ENCODE results near the gene GLE1.
"Not testable (repeated sequence)": the region's sequence is repeated elsewhere in the genome, so short reads cannot be mapped to it uniquely, and the experiment has no call there.

The GLE1 gene

DNA sequence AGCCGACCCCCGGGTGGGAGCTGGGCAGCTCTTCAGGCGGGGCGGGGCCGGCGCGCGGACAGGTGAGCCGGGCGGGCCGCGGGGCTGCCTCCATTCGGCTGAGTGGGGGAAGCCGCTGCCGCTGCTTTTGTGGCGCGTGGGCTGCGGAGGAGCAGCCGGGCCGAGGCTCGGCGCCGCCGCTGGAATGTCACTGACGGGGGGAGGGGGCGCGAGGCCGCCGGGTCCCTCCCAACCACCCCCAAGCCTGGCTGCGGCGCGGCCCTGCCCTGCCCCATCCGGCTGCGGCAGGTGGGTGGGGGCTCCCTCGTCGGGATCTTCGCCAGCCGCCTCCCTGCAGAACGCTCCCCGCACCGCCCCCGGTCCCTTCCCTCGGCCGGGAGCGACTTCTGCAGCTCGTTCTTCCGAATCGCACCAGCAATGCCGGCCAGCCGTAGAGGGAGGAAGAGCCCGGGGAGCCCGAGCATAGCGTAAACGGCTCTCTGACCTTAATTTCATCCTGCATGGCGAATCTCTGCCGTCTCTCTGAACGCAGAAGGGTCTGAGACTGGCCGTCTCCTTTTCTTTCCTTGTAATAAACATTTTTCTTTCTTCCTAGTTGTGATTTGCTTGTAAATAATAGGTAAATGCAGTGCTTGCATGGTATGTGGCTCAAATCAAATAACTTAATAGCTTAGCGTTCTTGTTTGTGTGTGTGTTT, 48.4 kb downstream of the GLE1 start:
- peak; percentile 36 for DNase-seq (ENCODE audit: low read depth)

DNA sequence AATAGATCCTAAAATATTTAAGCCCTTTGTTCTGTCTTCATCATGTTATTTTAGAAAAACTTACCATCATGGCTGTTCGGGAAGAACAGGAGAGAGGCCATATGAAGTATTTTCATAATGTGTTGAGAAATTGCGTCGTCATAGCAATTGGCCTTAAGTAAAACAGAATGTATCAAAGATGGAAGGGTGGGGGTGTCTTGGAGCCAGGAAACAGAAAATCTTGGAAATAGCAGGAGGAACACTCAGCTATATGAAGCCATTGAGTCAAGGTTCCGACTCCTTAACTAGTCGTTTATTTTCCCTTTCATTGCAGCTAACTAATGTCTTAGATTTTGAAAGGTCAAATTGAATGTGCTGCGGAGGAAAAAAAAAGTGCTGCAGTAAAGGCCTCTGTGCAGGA, 49.2 kb downstream of the GLE1 start:
- DNase-seq (ENCODE audit: low read depth), result no peak

DNA sequence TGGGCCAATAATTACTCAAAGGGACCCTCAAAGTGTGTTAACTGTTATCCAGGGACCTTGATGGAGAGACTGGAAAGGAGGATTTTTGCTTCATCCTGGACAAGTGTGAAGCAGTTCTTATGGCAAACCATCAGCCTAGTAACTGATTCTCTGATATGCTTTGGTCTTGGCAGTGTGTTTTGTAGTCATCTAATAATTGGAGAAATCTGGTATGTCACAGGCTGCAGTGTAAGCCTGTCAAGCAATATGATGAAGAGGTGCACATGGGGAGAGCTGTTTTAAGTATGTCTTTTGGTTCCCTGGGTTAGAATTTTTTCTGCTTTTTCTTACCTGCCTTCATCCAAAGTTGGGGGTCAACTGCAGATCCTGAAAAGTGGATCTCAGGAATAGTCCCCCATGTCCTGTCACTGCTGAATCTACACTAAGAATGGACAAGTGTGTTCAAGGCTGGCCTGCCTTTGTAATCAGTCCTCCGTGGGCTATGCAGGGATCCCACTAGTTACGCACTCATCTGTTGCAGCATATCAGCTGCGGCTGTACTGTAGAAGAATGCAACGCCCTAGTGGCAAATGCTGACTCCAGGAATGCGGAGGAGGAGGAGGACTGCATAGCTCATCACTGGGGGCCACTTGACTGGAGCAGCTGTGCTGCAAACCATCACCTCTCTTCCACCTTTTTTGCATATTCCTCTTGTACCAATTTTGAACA, 49.8 kb downstream of the GLE1 start:
- DNase-seq (ENCODE audit: low read depth), result peak; percentile 26

DNA sequence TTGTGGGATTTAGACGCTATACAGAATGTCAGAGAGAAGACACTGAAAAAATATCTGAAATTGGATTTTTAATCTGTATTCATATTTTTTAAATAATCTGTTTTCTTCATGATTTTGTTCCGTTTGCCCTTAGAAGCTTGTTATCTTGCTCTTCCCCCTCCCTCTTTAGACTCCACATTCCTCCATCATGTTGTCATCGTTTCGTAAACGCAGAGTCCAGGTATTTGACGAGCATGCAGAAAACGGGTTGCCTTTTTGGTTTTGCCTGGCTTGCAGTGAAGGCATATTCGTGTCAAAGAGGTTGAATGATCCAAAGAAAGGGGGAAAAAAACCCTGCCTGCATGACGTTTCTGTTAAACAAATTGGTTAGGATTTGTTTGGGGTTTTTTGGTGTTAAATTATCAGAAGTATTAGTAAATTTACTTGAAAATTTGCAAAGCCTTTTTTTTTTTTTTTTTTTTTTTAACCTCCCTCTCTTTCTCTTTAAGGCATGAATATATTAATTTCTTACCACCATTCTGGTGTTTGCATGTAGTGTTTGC, 50.7 kb downstream of the GLE1 start:
- DNase-seq (ENCODE audit: low read depth), result no peak

DNA sequence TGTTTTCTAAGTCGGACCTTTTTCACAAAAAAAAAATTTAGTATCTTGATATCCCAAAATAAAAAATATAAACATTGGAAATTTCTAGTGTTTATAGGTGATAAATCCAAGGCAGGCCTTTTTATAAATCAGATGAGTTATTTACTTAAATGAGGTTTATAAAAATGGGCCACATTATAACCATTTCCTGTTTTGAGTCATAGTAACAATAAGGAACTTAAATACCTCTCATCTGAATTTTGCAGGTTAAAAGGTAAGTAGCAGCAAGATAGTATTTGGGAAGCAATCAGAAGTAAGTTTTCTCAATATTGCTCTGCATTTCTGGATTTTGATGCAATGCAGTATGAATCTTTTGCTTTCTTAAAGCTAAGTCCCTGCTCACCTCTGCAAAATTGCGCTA, 51.8 kb downstream of the GLE1 start:
- no peak for DNase-seq (ENCODE audit: low read depth)

DNA sequence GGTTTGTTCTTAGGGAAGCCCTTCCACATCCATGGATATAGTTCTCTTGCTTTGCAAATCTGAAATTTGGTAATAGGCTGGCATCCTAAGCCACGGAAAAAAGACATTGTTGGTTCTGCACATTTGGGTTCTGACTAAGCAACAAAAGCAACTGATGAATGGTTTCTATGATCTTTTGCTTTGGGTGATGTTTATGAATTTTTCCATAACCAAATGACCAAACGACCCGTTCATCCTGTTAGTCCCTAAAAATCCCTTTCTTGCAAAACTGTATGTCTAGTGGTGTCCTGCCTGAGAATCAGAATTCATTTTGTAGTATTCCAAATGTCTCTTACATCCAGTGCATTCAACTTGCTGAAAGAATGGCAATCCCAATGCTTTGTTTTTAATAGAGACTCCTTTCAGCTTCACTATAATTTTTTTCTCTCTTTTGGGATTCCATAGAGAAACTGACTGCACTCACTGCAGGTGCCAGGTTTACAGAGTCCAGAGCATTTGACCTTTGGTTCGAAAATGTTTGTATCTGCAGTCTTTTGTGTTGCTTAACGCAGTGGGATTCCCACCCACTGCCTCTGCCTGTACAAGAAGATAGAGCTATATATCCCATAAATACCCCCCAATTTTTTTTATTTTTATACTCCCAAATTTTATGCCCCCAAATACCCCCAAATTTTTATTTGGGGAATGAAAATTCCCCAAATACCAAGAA, 52.6 kb downstream of the GLE1 start:
- DNase-seq (ENCODE audit: low read depth), result no peak

DNA sequence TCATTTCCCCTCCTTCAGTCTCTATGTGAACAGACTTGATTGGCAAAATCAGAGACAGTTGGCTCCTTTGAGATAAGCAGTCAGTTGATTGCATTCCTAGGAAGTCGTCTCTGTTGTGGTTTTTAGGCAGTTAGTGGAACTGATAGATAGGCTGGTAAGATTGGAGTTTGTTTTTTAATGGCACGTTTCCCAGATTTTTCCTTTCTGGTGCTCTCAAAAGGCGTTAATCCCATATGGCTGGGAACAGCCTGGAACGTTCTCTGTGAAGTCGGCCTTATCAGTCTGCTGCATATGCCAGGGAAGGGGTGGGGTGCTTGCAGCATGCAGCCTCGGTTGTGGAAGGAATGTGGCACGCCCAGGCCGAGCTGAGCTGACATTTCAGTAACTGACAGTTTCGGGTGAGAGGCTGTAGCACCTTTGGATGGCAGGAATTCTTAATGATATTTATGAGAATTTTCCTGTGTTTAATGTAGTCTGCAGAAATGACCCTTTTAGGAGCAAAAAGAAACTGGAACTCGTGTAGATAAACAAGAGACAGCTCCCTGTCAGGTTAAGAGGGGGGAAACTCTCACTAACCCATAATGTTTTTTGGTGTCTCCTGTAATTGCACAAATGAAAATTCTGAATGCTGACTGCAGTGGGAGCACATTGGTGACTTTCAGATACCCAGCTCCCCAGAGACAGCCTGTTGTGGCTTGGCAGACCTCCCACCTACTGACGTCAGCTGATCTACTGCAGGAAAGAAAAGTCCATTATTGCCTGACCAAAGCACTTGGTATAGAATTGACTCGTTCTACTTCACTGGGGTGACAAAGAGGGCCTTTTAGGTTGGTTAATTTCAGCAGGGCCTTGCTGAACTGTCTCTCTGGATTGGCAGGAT, 54.2 kb downstream of the GLE1 start:
- DNase-seq (ENCODE audit: low read depth), result peak; percentile 30

DNA sequence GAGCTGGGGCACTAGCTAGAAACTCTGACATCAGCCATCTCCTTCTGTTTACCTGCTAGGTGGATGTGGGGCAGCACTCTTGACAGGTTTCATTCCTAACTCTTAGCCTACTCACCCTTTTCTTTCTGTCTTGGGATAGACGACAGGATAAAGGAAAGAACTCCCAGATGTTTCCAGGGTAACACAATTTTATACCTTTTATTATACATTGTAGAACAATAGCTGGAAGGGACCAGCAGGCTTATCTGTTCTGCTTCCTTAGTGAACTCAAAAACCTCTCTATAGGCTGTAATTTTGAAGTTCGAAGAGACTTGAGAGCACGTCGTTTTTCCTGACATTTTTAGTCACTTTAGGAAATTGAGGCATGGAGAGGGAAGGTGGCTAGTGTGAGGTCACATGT, 61.1 kb downstream of the GLE1 start:
- no peak for DNase-seq (ENCODE audit: low read depth)

DNA sequence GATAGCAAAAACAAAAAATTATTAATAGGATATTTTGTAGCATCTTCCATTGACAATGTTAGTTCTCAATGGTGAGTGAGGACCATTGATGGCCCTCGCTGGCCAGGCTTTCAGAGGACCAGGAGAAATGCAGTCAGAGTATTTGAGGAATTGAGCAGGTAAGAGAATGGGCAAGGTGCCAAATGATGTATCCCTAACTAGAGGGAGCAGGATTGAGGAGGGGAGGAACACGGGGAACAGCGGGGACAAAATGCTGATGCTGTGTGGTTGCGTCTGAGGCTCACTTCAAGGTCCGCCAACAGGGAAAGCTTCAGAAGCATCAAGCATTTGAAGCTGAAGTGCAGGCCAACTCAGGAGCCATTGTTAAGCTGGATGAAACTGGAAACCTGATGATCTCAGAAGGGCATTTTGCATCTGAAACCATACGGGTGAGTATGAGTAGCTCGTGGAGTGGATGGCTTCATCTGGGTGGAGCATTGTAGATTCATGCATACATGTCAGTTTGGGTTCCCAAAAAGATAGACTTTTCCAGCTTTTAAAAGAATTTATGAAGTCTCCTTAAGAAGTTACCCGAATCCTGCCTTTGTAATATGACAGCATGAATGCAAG, 64.1 kb downstream of the GLE1 start:
- no peak for DNase-seq (ENCODE audit: low read depth)

DNA sequence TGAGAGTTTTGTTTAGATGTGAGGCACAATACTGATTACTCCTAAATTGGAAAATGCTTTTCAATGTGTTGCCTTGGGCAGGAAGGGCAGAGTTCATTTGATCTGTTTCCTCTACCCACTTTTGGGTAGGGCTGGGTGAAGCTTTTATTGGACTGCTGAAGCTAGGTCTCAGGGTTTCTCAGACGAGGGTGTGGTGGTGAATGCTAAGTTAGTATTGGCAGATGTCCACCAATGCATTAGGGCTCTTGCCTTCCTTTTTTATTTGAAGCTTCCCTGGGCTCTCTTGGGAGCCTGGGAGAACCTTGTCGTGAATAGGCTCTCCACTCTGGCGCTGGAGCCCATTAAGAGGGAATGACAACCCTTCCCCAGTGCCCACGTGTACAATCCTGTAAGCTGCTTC, 71.0 kb downstream of the GLE1 start:
- DNase-seq (ENCODE audit: low read depth), result no peak

DNA sequence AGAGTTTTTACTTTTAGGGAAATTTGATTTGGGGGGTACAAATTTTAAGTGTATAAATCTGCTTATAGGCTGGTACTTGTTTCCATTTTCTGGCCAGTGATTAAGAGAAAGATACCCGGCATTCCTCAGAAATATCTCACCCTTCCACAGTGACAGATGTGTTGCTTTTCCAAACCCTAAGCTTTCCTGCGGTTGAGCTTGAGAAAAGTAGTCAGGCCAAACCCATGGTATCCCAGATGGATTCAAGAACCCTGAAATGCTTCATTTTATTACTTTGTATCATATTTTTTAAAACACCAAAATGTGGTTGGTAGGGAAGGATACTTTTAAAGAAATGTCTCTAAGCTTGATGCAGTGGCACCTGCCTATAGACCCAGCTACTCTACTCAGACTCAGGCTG, 71.4 kb downstream of the GLE1 start:
- DNase-seq (ENCODE audit: low read depth), result no peak

DNA sequence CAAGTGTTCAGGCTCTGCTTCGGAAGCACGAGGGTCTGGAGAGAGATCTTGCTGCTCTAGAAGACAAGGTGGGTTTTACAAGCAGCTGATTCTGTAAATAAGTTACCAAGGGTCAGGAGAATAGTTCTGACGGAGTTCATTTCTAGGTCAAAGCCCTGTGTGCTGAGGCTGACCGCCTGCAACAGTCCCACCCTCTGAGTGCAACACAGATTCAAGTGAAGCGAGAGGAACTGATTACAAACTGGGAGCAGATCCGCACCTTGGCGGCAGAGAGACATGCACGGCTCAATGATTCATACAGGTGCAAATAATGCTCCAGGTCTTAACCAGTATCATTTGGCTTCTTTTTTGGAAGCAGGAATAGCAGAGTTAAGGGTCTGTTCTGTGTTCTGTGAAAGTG, 72.7 kb downstream of the GLE1 start:
- no peak for DNase-seq (ENCODE audit: low read depth)

DNA sequence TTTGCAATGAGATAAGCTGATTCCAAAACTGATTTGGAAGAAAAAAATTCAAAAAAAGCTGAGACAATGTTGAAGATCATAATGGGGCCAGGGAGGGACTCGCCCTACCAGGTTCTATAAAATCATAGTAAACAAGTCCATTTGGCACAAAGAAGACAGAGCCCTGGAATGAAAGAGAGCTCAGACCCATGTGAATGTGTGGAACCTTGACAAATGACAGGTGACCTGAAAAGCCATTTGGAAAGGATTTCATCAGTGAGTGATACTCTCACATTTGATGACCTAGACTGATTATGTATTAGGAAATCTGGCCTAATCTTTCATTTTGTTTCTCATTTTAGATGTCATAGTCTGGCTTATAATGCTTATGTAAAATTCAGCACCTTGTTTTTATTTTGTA, 74.7 kb downstream of the GLE1 start:
- no peak for DNase-seq (ENCODE audit: low read depth)

DNA sequence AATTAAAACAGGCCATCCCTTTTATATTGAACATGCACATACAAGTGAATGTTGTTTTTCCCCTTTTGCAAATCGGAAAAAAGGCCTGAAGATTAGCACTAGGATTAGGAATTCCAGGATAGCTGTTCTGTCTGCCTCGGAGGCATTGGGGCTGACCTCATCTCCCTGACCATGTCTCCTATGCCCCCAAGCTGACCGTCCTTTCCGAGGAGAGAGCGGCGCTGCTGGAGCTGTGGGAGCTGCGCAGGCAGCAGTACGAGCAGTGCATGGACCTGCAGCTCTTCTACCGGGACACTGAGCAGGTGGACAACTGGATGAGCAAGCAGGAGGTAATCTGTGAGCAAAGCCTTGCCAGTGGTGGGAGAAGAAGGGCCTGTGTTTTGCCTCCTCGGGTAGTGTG, 76.2 kb downstream of the GLE1 start:
- DNase-seq (ENCODE audit: low read depth), result no peak

DNA sequence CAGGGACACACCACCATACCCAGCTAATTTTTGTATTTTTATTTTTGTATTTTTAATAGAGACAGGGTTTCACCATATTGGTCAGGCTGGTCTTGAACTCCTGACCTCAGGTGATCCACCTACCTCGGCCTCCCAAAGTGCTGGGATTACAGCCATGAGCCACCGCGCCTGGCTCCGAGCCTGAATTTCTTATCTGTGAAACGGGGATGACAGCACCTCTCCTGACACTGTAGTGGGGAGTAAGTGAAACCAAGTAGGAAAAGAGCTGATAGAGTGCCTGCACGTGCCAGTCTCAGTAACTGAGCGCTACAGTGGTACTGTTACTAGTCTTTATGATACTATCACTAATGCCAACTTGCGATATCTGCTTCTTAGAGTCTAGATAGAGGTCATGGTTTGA, 80.6 kb downstream of the GLE1 start:
- not testable (repeated sequence) for DNase-seq (ENCODE audit: low read depth)

DNA sequence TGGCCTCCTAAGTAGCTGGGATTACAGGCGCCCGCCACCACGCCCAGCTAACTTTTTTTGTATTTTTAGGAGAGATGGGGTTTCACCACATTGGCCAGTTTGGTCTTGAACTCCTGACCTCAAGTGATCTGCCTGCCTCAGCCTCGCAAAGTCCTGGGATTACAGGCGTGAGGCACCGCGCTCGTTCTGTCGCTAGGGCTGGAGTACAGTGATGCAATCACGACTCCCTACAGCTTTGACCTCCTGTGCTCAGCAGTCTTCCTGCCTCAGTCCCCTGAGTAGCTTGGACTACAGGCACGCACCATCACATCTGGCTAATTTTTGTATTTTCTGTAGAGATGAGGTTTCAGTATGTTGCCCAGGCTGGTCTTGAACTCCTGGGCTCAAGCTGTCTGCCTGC, 82.4 kb downstream of the GLE1 start:
- DNase-seq (ENCODE audit: low read depth), result not testable (repeated sequence)

DNA sequence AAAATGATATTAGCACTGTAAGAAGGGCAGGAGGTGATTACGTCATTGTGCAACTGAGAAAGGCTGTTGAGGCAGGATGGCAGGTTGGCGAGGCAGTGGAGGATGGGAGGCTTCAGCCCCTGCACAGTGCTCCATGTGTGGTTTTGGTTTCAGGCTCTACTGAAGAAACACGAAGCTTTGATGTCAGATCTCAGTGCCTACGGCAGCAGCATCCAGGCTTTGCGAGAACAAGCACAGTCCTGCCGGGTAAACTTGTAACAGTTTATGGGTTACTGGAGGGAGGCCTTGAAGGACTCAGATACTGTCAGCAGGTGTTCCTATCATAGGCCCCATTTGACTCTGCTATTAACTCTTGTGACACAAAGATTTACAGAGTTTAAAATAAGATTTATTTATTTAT, 82.9 kb downstream of the GLE1 start:
- DNase-seq (ENCODE audit: low read depth), result peak; percentile 16

DNA sequence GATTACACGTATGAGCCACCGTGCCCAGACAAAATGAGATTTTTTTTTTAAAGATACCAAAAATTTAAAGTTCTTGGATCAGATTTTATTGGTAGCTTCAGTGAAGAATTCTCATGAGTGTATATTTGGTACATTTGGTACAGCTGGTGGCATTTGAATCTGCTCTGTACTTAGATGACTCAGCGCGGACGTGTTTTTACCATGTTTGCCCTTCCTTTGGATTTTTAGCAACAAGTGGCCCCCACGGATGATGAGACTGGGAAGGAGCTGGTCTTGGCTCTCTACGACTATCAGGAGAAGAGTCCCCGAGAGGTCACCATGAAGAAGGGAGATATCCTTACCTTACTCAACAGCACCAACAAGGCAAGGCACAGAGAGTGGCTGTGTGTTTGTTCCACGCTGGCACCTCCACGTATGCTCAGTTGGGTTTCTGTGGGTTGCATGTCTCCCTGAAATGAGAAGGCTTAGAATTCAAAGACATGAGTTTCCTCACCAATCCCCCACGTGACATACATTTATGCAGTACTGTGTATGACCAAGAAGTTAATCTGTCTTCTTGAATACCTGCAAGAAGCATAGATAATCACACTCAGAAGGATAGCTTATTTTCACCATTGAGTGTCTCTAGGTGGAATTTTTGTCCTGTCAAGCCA, 84.2 kb downstream of the GLE1 start:
- DNase-seq (ENCODE audit: low read depth), result no peak
